ENCODE results near the gene U2AF1L4.

The U2AF1L4 gene

GRCh38 chr19:35722897-35723296, 22.3 kb downstream of the U2AF1L4 start:
- peaks cover 4 to 82% (median 62%) of the 10 kb centered on the region in 4 experiments for H3K36me3 ChIP-seq (ENCODE audit: control insufficient read depth in 4 of 4, insufficient read depth in 4 of 4, low read length in 3 of 4)
- ChIA-PET POLR2A (no interaction called here), CTCF (interaction anchor here (0.9 to 1.7 kb wide), 3 partner anchors 11 to 28 kb away, joined by 3 to 5 read pairs (median 3); no protein-coding TSS in a partner anchor)
- over 99% methylated on average over 16 of the region's 16 CpGs for WGBS (ENCODE audit: insufficient coverage)
- no peak for DNase-seq
- peaks cover 0 to 14% (median 11%) of the 10 kb centered on the region in 4 experiments for H3K4me1 ChIP-seq (ENCODE audit: control extremely low read depth in 1 of 4, control insufficient read depth in 4 of 4, insufficient read depth in 4 of 4, low read length in 3 of 4)
- H3K4me3 ChIP-seq (ENCODE audit: control insufficient read depth in 1 of 7, extremely low read depth in 1 of 7, insufficient read depth in 4 of 7, low read depth in 2 of 7, low read length in 6 of 7), result no peak overlapping the region
- H3K9me3 ChIP-seq (ENCODE audit: control extremely low read depth in 1 of 5, control insufficient read depth in 4 of 5, insufficient read depth in 2 of 5, low read depth in 1 of 5, low read length in 4 of 5), result no peaks in the 10 kb centered on the region
- no peak overlapping the region for H3K27ac ChIP-seq (ENCODE audit: insufficient read depth in 1 of 2, low read depth in 1 of 2, low read length in 2 of 2, poor library complexity in 1 of 2, severe bottlenecking in 2 of 2)
- H3K27me3 ChIP-seq (replicated peaks in 2 of 5; ENCODE audit: control insufficient read depth in 4 of 5, insufficient read depth in 5 of 5, low read length in 4 of 5), result no peaks in the 10 kb centered on the region

DNA sequence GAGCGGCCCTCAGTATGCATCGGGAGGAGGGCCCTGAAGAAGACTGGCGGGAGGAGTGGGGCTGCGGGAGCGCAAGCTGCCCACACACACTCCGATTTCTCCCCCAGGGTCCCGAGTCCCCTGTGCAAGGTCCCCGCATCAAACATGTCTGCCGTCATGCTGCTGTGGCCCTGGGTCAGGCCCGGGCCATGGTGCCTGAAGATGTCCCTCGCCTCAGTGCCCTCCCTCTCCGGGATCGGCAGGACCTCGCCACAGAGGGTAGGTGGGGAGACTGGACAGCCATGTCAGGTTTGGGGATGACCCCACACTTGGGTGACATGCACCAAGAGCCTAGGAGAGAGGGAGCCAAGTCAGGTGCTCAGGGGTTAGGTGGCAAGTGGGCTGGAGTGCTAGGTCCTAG, 22.8 kb downstream of the U2AF1L4 start:
- Histone ChIP-seq H3K36me3 (ENCODE audit: control insufficient read depth in 4 of 4, insufficient read depth in 4 of 4, low read length in 3 of 4) (peaks cover 4 to 78% (median 58%) of the 10 kb centered on the region in 4 experiments), H3K9me3 (ENCODE audit: control extremely low read depth in 1 of 5, control insufficient read depth in 4 of 5, insufficient read depth in 2 of 5, low read depth in 1 of 5, low read length in 4 of 5) (no peaks in the 10 kb centered on the region), H3K4me3 (ENCODE audit: control insufficient read depth in 1 of 7, extremely low read depth in 1 of 7, insufficient read depth in 4 of 7, low read depth in 2 of 7, low read length in 6 of 7) (no peak overlapping the region), H3K27ac (ENCODE audit: insufficient read depth in 1 of 2, low read depth in 1 of 2, low read length in 2 of 2, poor library complexity in 1 of 2, severe bottlenecking in 2 of 2) (no peak overlapping the region), H3K4me1 (ENCODE audit: control extremely low read depth in 1 of 4, control insufficient read depth in 4 of 4, insufficient read depth in 4 of 4, low read length in 3 of 4) (peaks cover 0 to 14% (median 11%) of the 10 kb centered on the region in 4 experiments), H3K27me3 (replicated peaks in 2 of 5; ENCODE audit: control insufficient read depth in 4 of 5, insufficient read depth in 5 of 5, low read length in 4 of 5) (no peaks in the 10 kb centered on the region)
- CTCF ChIA-PET, result interaction anchor here (1.3 to 1.7 kb wide), 2 partner anchors 14 to 28 kb away, joined by 3 to 5 read pairs; no protein-coding TSS in a partner anchor
- DNase-seq, result no peak
- POLR2A ChIA-PET, result no interaction called here
- 96% methylated on average over 14 of the region's 14 CpGs for whole genome bisulfite sequencing (ENCODE audit: insufficient coverage)

DNA sequence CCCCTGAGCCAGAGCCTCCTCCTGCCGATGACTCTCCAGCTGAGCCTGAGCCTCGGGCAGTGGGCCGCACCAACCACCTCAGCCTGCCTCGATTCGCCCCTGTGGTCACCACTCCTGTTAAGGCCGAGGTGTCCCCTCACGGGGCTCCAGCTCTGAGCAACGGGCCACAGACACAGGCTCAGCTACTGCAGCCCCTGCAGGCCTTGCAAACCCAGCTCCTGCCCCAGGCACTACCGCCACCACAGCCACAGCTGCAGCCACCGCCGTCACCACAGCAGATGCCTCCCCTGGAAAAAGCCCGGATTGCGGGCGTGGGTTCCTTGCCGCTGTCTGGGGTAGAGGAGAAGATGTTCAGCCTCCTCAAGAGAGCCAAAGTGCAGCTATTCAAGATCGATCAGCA, 23.8 kb downstream of the U2AF1L4 start:
- Histone ChIP-seq H3K27me3 (replicated peaks in 2 of 5; ENCODE audit: control insufficient read depth in 4 of 5, insufficient read depth in 5 of 5, low read length in 4 of 5) (no peaks in the 10 kb centered on the region), H3K36me3 (ENCODE audit: control insufficient read depth in 4 of 4, insufficient read depth in 4 of 4, low read length in 3 of 4) (peaks cover 1 to 68% (median 50%) of the 10 kb centered on the region in 4 experiments), H3K4me1 (ENCODE audit: control extremely low read depth in 1 of 4, control insufficient read depth in 4 of 4, insufficient read depth in 4 of 4, low read length in 3 of 4) (peaks cover 0 to 23% (median 17%) of the 10 kb centered on the region in 4 experiments), H3K4me3 (ENCODE audit: control insufficient read depth in 1 of 7, extremely low read depth in 1 of 7, insufficient read depth in 4 of 7, low read depth in 2 of 7, low read length in 6 of 7) (no peak overlapping the region), H3K9me3 (ENCODE audit: control extremely low read depth in 1 of 5, control insufficient read depth in 4 of 5, insufficient read depth in 2 of 5, low read depth in 1 of 5, low read length in 4 of 5) (no peaks in the 10 kb centered on the region), H3K27ac (ENCODE audit: insufficient read depth in 1 of 2, low read depth in 1 of 2, low read length in 2 of 2, poor library complexity in 1 of 2, severe bottlenecking in 2 of 2) (no peak overlapping the region)
- ChIA-PET CTCF (interaction anchor here (1.3 kb wide), 1 partner anchor 15 kb away, joined by 3 read pairs; no protein-coding TSS in a partner anchor), POLR2A (no interaction called here)
- 98% methylated on average over 16 of the region's 16 CpGs for WGBS (ENCODE audit: insufficient coverage)
- DNase-seq, result no peak

- H3K4me3 ChIP-seq (ENCODE audit: control insufficient read depth in 1 of 7, extremely low read depth in 1 of 7, insufficient read depth in 4 of 7, low read depth in 2 of 7, low read length in 6 of 7), result no peak overlapping the region
- POLR2A ChIA-PET, result no interaction called here
Observed at GRCh38 chr19:35720648-35721047, 24.6 kb downstream of the U2AF1L4 start.

GRCh38 chr19:35720163-35720524, 25.1 kb downstream of the U2AF1L4 start:
- Histone ChIP-seq H3K4me3 (ENCODE audit: control insufficient read depth in 1 of 7, extremely low read depth in 1 of 7, insufficient read depth in 4 of 7, low read depth in 2 of 7, low read length in 6 of 7) (no peak overlapping the region), H3K9me3 (ENCODE audit: control extremely low read depth in 1 of 5, control insufficient read depth in 4 of 5, insufficient read depth in 2 of 5, low read depth in 1 of 5, low read length in 4 of 5) (no peaks in the 10 kb centered on the region), H3K27ac (ENCODE audit: insufficient read depth in 1 of 2, low read depth in 1 of 2, low read length in 2 of 2, poor library complexity in 1 of 2, severe bottlenecking in 2 of 2) (no peak overlapping the region), H3K27me3 (replicated peaks in 2 of 5; ENCODE audit: control insufficient read depth in 4 of 5, insufficient read depth in 5 of 5, low read length in 4 of 5) (no peaks in the 10 kb centered on the region), H3K4me1 (ENCODE audit: control extremely low read depth in 1 of 4, control insufficient read depth in 4 of 4, insufficient read depth in 4 of 4, low read length in 3 of 4) (peaks cover 0 to 35% (median 28%) of the 10 kb centered on the region in 4 experiments), H3K36me3 (ENCODE audit: control insufficient read depth in 4 of 4, insufficient read depth in 4 of 4, low read length in 3 of 4) (peaks cover 0 to 56% (median 42%) of the 10 kb centered on the region in 4 experiments)
- WGBS (ENCODE audit: insufficient coverage), result 90% methylated on average over 8 of the region's 9 CpGs
- CTCF ChIA-PET, result interaction anchor here (1.3 kb wide), 1 partner anchor 20 kb away, joined by 3 read pairs; no protein-coding TSS in a partner anchor
- POLR2A ChIA-PET, result no interaction called here
- DNase-seq, result no peak

More at GRCh38 chr19:35720648-35721047, 24.6 kb downstream of the U2AF1L4 start:
- Histone ChIP-seq H3K27me3 (replicated peaks in 2 of 5; ENCODE audit: control insufficient read depth in 4 of 5, insufficient read depth in 5 of 5, low read length in 4 of 5) (no peaks in the 10 kb centered on the region), H3K9me3 (ENCODE audit: control extremely low read depth in 1 of 5, control insufficient read depth in 4 of 5, insufficient read depth in 2 of 5, low read depth in 1 of 5, low read length in 4 of 5) (no peaks in the 10 kb centered on the region), H3K4me1 (ENCODE audit: control extremely low read depth in 1 of 4, control insufficient read depth in 4 of 4, insufficient read depth in 4 of 4, low read length in 3 of 4) (peaks cover 0 to 30% (median 24%) of the 10 kb centered on the region in 4 experiments), H3K36me3 (ENCODE audit: control insufficient read depth in 4 of 4, insufficient read depth in 4 of 4, low read length in 3 of 4) (peaks cover 0 to 61% (median 47%) of the 10 kb centered on the region in 4 experiments), H3K27ac (ENCODE audit: insufficient read depth in 1 of 2, low read depth in 1 of 2, low read length in 2 of 2, poor library complexity in 1 of 2, severe bottlenecking in 2 of 2) (no peak overlapping the region)
- WGBS (ENCODE audit: insufficient coverage), result 90% methylated on average over 8 of the region's 17 CpGs
- CTCF ChIA-PET, result interaction anchor here (1.3 kb wide), 1 partner anchor 19 kb away, joined by 3 read pairs; no protein-coding TSS in a partner anchor
- DNase-seq, result no peak

DNA sequence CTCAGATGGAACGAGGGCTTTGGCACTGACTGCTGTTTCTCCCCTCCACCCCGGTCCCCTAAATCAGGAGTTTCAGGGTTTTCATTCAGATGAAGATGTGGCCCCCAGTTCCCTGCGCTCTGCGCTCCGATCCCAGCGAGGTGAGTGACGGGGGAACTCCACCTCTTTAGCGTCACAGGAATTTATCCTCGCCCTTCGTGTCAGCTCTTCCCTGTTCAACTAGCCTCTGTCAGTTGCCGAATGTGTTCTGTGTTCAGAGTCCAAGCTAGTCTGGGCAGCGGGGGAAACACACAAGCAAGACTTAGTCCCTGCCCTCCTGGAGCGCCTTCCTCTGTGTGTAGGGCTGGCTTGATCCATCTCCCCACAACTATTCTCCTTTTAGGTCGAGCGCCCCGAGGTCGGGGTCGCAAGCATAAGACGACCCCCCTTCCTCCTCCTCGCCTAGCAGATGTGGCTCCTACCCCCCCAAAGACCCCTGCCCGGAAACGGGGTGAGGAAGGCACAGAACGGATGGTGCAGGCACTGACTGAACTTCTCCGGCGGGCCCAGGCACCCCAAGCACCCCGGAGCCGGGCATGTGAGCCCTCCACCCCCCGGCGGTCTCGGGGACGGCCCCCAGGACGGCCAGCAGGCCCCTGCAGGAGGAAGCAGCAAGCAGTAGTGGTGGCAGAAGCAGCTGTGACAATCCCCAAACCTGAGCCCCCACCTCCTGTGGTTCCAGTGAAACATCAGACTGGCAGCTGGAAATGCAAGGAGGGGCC, 25.6 kb downstream of the U2AF1L4 start:
- WGBS (ENCODE audit: insufficient coverage), result 98% methylated on average over 23 of the region's 32 CpGs
- Histone ChIP-seq H3K27me3 (replicated peaks in 2 of 5; ENCODE audit: control insufficient read depth in 4 of 5, insufficient read depth in 5 of 5, low read length in 4 of 5) (no peaks in the 10 kb centered on the region), H3K4me1 (ENCODE audit: control extremely low read depth in 1 of 4, control insufficient read depth in 4 of 4, insufficient read depth in 4 of 4, low read length in 3 of 4) (peaks cover 0 to 40% (median 28%) of the 10 kb centered on the region in 4 experiments), H3K36me3 (ENCODE audit: control insufficient read depth in 4 of 4, insufficient read depth in 4 of 4, low read length in 3 of 4) (peaks cover 0 to 50% (median 36%) of the 10 kb centered on the region in 4 experiments), H3K4me3 (ENCODE audit: control insufficient read depth in 1 of 7, extremely low read depth in 1 of 7, insufficient read depth in 4 of 7, low read depth in 2 of 7, low read length in 6 of 7) (peak overlapping the region in 4 of 7 experiments; percentile 75 to 92 (median 84)), H3K9me3 (ENCODE audit: control extremely low read depth in 1 of 5, control insufficient read depth in 4 of 5, insufficient read depth in 2 of 5, low read depth in 1 of 5, low read length in 4 of 5) (no peaks in the 10 kb centered on the region), H3K27ac (ENCODE audit: insufficient read depth in 1 of 2, low read depth in 1 of 2, low read length in 2 of 2, poor library complexity in 1 of 2, severe bottlenecking in 2 of 2) (peak overlapping the region in 1 of 2 experiments; percentile 83)
- ChIA-PET POLR2A (interaction anchor here (0.6 to 1.1 kb wide), 2 partner anchors 26 to 196 kb away, joined by 4 read pairs; partner anchors contain the start of genes PSENEN and U2AF1L4), CTCF (interaction anchor here (0.9 to 1.3 kb wide), 3 partner anchors 18 to 29 kb away, joined by 3 to 4 read pairs (median 3); partner anchors contain the start of gene LIN37)
- DNase-seq, result no peak

All from common myeloid progenitor, CD34-positive (primary cell).